ENCODE results near the gene ST7L.

- no peak for TF ChIP-seq CTCF (IDR thresholded peaks at IDR 0.05)
- TF ChIP-seq POLR2A (IDR thresholded peaks at IDR 0.05), result no peak
These were observed 72.9 kb downstream of the ST7L start for GRCh38 chr1:112546076-112546475.

Data from heart left ventricle (tissue), 13 donors.